HG03520 (cell line): Measurements from ENCODE around the gene CD72.
"Not testable (repeated sequence)": the region's sequence is repeated elsewhere in the genome, so short reads cannot be mapped to it uniquely, and the experiment has no call there.

Source experiments
- ATAC-seq: cut with Tn5 transposase; IDR thresholded peaks from one replicate; pipeline ENCODE4 v1.9.1; 2021; ENCODE audit warnings: mild to moderate bottlenecking, moderate library complexity; ENCODE audit not compliant: unreplicated experiment

CD72 gene

DNA sequence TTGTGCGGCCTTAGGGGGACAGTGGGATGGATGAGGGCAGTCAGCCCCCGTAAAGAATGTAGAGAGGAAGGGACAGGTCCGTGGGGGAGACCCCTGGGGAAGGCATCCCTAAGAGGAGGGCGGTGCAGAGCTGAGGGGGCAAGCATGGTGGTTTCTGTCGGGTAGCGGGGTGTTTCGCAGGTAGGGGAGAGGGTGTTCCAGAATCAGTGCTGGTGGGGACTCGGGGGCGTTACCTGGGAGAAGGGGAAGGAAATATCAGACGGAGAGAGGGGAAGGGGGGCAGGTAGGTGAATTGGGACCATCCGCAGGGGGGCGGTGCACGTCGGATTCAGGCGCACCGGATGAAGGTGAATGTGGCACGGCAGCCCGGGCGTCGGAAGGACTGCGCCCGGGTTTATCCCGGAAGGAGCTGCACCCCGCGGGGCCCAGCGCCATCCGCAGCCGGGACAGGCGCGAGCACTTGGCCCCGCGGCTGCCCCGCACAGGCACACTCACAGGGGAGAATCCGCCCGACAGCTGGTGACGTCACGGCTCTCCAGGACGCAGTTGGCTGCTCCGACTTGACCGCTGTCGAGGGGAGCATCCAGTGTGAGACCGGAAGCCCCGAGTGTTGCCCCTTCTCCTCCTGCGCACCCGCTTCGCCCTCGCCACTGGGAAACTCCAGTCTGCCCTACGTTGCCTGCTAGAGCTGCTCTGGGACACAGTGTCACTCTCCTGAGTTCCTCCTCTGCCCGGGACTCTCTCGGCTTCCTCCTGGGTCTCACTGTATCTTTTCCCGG lies 1.3 kb downstream of the CD72 start:
- no peak for ATAC-seq

DNA sequence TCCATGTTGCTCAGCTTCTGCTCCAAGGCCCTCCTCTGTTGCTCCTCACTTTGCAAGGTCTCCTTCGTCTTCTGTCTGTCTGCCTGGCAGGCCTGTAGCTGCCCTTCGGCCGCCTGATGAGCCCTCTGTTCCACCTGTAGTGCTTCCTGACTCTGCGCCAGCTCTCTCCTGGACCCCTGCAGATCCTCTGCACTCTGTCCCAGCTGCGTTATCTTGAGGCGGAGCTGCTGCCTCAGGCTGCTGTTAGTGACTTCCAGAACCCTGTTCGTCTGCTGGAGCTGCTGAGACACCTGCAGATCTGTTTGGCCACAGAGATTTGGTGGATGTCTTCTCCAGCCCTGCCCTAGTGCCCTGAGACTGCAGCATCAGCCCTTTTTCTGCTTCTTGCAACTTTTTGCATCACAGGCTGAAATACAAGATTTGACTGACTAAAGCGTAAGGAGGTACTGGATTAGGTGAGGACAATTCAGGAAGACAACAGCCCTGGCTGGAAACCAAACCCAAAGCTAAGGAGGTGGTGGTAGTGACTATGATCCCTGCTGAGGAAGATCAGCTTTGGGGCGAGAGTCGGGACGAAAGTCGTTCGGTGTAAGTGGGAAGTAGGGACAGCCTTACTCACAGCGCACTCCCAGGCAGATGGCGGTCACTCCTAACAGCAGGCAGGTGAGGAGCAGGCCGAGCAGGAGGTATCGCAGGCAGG lies 2.1 kb downstream of the CD72 start:
- ATAC-seq, result no peak

DNA sequence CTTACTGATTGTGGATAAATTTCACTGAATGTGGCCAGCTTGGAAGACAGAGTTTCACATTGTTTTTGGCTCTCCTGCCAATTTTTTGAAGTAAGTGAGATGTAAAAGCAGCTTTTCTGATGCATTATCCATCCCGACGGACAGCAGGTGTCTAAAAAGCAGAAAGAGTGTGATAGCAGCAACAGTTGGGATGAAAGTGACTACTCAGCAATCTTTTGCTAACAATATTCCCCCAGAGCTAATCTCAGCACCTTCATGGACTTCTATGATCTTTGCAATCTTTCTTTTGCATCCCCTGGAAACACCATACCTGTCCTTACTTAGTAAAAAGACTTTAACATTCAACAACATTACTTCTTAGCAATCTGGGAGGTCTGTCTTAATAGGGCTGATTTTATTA lies 5.4 kb downstream of the CD72 start:
- ATAC-seq, result no peak

DNA sequence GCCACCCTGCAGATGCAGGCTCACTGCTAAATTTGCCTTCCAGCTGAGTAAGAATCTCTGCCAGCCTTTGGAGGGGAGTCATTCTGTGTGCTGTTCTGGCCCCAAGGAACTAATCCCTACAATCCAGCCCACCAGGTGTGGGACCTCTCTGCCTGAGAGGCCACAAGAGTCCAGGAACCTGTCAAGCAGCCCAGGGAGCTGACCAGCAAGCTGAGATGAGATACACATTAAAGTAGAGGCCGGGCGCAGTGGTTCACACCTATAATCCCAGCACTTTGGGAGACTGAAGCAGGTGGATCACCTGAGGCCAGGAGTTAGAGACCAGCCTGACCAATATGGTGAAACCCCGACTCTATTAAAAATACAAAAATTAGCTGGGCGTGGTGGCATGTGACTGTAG lies 6.1 kb downstream of the CD72 start:
- ATAC-seq, result not testable (repeated sequence)

DNA sequence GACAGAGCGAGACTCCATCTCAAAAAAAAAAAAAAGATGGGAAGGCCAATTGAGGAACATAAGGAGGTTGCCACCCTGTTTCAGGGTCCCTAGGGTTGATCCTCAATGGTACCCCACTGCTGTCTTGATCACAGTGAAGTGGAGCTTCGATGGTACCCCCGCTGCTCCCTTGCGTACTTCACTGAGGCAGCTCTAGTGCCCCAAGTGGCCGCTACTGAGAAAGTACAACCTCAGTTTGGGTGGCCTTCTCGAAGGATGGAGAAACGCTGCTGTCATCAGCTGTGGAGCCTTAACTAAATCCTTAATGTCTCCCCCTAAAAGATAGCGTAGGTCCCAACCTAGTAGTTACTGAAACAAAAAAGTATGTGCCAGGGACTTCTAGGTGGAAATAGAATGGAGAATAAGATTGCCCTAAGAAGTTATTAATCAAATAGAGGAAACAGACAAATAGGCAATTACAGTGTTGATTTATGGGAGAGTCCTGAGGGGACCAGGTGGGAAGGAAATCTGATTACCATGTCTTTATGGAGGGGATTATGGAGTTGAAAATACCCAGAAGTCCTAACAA lies 6.9 kb downstream of the CD72 start:
- no peak for ATAC-seq

DNA sequence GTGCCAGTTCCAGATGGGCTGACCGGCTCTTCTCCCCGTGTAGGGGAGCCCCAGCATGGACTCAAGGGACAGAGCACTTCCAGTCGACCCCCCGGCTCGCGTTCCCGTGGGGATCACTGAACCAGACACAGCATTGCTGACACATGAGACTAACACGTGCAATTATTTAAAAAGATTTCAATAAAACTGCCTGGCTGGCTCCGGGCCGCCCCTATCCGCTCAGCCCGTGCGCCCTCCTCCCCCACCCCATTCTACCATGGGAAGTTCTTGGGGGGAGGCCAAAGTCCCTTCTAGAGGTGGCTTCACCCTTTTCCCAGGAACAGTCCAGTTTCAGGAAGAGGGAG lies 8.4 kb downstream of the CD72 start:
- no peak for ATAC-seq

DNA sequence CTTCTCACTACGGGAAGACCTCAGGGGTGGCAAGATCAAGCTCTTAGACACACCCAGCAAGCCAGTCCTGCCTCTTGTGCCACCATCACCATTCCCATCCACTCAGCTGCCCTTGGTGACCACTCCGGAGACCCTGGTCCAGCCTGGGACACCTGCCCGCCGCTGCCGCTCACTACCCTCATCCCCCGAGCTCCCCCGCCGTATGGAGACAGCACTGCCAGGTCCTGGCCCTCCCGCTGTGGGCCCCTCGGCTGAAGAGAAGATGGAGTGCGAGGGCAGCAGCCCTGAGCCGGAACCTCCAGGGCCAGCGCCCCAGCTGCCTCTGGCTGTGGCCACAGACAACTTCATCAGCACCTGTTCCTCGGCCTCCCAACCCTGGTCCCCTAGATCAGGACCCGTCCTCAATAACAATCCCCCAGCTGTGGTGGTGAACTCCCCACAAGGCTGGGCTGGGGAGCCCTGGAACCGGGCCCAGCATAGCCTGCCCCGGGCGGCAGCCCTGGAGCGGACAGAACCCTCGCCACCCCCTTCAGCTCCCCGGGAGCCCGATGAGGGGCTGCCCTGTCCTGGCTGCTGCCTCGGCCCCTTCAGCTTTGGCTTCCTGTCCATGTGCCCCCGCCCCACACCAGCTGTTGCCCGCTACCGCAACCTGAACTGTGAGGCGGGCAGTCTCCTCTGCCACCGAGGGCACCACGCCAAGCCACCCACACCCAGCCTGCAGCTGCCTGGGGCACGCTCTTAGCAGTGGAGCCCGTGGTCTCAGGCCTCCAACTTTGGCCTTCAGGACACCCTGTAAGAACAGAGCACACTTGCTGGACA lies 9.0 kb downstream of the CD72 start:
- ATAC-seq, result no peak

DNA sequence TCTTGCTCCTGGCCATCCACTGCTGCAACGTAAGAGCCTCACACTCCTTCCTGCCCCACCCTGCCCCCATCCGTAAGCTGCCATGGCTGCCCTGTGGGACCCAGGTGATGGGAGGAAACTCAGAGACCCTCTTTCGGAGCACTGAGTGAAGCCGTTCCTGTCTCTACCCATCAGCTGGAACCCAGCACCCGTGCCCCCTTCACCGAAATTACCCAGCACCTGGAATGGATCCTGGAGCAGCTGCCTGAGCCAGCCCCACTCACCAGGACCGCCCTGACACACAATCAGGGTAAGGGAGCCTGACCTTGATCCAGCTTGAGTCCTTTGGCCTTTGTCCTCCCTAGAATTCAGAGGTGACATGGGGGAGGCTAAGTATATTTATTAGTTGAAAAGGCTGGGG lies 10.0 kb downstream of the CD72 start:
- ATAC-seq, result no peak

DNA sequence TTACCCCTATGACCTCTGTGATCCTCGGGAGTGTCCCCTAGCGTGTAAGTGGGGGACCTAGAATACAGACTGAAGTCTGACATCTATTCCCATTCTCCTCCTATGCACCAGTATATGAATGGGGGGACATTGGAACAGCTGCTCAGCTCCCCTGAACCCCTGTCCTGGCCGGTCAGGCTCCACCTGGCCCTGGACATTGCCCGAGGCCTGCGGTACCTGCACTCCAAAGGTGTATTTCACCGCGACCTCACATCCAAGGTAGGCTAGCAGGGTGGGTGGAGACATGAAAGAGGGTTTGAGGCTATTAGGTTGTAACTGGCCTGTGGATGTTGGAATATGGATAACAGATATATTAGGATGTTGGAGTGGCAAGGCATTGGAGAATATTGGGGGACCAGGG lies 11.5 kb downstream of the CD72 start:
- ATAC-seq, result no peak

DNA sequence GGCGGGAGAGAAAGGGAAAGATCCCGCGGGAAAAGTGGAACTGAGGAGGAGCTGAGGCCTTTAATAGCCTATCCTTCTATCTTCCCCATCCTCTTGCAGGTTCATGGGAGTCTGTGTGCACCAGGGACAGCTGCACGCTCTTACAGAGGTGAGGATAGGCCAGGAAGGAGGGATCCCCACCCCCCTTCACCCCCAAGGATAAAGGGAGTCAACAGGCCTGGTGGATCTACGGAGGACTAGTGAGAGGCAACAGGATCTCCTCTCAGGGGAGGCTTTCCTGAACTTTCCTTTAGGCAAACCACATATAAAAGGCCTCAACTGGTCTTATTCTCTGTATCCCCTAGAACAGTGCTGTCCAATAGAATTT lies 12.1 kb downstream of the CD72 start:
- no peak for ATAC-seq

DNA sequence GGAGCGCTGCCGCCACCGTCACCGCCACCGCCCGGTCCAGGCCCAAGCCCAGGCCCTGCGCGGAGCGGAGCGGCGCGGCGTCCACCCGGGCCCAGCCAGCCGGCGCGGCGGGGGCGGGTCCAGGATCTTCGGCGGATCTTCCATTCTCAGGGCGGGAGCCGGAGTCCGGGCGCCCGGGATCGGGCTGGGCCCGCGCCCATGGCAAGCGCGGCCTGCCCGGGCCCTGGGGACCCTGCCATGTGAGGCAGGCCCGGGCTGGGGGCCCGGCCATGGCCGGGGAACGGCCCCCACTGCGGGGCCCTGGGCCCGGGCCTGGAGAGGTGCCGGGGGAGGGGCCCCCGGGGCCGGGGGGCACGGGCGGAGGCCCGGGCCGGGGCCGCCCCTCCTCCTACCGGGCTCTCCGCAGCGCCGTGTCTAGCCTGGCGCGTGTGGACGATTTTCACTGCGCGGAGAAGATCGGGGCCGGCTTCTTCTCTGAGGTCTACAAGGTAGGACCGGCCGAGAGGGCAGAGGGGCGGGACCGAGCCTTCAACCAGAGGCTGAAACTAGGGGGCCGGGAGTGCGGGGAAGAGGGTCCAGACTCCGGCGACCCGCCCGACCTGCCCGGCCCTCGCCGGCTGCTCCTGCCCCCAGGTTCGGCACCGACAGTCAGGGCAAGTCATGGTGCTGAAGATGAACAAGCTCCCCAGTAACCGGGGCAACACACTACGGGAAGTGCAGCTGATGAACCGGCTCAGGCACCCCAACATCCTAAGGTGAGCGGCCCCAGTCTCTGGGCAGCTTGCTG lies 12.7 kb downstream of the CD72 start:
- ATAC-seq, result peak; percentile 4

DNA sequence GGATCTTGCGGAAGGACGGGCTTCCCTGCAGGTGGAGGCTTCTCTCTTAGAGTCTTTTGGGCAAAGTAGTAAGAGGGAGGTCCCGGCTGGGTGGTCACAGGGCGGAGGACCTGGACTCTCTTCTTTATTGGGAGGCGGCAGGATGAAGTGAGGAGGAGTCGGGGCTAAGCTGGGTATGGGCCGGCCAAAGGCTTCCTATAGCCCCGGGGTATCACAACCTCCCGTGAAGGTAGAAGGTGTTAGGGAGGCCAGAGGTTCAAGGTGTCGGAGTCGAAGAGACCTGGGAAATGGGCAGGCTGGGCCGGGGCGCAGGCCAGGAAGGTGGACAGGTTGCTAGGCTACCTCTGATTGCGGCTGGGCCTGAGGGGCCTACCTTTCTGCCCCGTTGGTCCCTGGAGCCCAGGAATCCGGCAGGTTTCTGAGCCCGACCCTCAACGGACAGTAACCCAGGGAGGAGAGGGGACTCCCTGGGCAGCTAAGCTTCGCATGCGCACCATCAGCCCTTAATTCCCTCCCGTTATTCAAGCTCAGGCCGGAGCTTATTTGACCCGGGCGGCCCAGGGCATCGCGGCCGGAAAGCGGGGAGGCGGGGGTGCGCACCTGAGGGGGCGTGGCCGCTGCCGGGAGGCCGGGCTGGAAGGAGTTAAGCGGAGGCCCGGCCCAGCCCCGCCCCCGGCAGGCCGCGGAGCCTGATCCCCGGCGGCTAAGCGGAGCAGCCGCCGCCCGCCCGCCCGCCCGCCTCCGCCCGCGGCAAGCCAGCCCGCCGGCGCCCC lies 13.4 kb downstream of the CD72 start, which contains the start of gene TESK1:
Gene TESK1 (plus strand): TSS at position 685 of the 773 bp plus-strand sequence. CDS start 358 bp downstream, outside the sequence.
- ATAC-seq, result peak; percentile 33

DNA sequence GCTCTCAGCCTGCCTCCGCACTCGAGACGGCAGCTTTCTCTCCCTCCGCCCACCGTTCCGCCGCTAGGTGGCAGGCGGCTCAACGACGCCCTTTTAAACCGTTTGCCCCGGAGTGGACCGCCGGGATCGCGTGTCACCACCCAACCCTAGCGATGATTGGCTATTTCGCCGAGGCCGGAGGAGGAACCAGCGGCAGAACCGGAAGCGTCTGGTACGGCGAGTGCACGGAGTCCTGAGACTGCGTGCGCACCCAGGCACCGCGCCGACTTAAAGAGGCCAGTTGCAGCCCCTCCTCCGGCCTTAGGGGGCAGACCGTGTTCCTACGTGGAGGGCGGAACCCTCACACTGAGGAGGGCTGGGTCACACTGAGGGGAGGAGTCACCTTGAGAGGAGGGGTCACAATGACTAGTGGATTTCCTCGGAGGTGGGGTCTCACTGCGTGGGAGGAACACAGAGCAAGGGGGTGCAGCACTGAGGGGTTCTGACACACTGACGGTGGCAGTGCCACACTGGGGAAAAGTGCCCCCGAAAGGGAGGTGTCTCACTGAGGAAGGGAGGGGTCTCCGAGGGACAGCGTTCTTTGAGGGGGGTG lies 14.1 kb downstream of the CD72 start:
- ATAC-seq, result peak; percentile 82

DNA sequence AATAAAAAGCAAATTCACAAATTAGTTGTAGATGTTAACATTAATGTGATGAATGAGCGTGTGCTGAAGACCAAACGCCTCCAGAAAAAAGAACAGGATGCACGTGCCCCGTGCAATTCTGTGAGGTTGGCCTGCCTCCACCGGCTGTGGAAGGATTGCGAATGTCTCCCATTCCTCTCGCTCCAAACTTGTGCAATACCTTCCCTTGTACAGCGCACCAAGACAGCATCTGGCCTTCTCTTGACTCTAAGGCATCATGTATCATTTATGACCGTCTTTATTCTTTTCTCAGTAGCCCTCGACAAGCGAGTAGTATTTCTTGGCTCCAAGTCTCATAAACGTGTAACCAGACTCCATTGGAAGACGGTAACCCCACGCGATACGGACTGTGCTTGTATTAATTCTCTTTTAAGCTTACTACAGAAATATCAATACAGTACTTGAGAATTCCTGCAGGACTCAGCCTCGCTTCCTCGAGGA lies 14.7 kb downstream of the CD72 start:
- ATAC-seq, result no peak

DNA sequence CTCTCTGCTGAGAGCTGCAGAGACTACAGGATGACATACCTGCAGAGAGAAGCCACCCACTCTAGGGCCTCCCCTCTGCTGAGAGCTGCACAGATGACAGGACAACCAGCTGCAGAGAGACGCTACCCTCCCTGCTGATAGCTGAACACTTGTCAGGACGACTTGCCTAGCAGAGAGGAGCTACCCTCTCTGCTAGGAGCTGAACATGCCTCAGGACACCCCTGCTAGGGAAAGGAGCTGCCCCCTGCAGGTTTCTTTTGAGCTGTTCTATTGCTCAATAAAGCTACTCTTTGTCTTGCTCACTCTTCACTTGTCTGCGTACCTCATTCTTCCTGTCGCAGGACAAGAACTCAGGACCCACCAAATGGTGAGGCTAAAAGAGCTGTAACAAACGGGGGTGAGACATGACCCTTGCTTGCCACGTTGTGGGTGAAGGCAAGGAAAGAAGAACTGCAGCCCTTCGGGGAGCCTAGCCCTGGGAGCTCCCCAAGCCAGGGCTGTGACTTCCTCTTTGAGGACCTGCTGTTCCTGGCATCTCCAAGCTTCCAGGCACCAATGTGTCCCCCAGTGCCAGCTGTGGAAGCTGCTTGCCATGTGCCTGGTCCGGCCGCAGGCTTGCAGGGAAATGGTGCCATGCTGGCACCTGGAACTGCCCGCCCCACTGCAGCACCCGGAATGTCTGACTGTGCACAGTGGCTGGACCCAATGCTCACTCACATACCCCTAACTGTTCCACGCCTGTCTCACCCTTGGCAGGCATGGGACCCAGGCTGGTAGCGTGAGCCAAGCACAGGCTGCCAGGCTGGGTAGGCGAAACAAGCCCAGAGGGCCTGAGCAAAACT lies 18.2 kb downstream of the CD72 start:
- no peak for ATAC-seq

DNA sequence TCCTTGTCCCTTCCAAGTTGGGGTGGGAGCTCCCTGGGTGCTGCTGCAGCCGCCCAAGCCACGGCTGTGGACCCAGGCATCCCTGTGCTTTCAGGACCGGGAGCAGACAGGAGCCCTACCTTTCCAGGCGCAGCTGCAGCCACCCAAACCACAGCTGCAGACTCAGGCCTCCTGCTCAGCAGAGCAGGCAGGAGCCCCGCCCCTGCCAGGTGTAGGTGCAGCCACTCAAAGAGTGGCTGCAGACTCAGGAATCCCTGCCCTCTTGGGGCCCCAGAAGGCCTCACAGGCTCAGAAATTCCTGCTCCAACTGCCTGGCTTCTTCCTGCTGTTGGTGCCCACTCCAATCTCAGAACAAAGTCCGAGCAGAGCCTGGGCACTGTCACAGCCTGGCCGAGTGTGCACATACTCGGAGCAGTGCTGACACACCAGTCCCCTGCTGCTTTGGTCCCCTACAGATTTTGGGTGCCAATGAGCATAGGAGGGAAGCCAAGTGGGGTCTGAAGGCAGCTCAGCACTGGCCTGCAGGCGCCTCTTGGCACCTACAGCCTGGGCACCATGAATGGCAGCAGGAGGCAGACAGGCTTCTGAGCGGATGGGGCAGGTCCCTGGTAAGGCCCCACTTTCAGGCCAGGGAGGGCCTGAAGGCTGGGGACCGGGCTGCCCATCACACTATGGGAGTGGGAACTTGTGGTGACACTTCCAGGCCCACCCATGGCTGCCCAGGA lies 19.2 kb downstream of the CD72 start:
- ATAC-seq, result no peak

DNA sequence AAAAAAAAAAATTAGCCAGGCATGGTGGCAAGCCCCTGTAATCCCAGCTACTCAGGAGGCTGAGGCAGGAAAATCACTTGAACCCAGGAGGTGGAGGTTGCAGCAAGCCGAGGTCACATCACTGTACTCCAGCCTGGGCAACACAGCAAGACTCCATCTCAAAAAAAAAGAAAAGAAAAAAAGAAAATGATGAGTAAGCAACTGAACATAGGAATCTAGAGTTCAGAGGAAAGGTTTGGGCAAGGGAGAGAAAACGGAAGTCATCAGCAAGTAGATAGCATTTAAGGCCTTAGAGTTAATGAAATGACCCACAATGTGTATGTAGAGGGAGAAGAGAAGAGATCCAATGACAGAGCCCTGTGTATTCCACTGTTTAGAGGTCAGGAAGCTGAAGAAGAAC lies 21.3 kb downstream of the CD72 start:
- ATAC-seq, result not testable (repeated sequence)

DNA sequence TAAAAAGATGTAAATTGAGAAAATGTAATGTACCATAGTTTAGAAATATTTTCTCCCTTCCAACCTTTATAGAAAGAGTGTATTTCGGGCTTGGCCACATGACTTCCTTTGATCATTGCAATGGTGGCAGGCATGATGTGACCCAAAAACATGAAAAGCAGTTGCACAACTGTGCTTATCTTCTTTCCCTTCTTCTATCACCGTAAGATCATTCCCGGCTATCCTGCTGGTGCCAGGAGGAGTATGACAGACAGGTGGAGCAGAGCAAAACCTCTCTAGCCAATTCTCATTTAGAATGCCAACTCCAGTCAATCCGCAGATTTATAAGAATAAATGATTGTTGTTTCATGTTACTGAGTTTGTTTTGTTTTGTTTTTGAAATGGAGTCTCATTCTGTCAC lies 23.7 kb downstream of the CD72 start:
- ATAC-seq, result no peak
